Body of pancreas (tissue), 4 donors: ENCODE data around the gene SERP1. TPM values are rescaled to one million over a fixed set of nuclear protein-coding genes. Genes with fewer than 3 reads are reported as not detected.

ENCODE experiments used
- ATAC-seq: fragments of 150-250 bp; one replicate; pipeline ENCODE4 v1.9.1; 2016
- DNase-seq, 4 donors: peaks; one replicate each; pipeline ENCODE4 v3.0.0-alpha.2; 2019
- H3K27ac ChIP-seq, 4 donors: fragments of 200-600 bp; sonication (generic); 1 replicate in 3 of 4; 2 replicates in 1 of 4; pipeline versions ENCODE4 v1.5.1 to v1.6.1; 2016 to 2019; ENCODE audit warnings: mild to moderate bottlenecking in 1 of 4, mixed read lengths in 1 of 4, moderate library complexity in 1 of 4
- H3K27me3 ChIP-seq, 2 donors: fragments of 200-600 bp; sonication (generic); one replicate each; pipeline ENCODE4 v1.6.0; 2016; ENCODE audit warnings: mild to moderate bottlenecking in 1 of 2
- H3K36me3 ChIP-seq, 2 donors: fragments of 200-600 bp; sonication (generic); replicated peaks in 1 of 2; 2 replicates each; pipeline ENCODE4 v1.5.1; 2016; ENCODE audit warnings: low read depth in 2 of 2; ENCODE audit not compliant: insufficient read depth in 1 of 2
- H3K4me1 ChIP-seq: fragments of 200-600 bp; sonication (generic); one replicate; pipeline ENCODE4 v1.6.0; 2016
- H3K4me3 ChIP-seq, 2 donors: fragments of 200-600 bp; sonication (generic); 1 replicate in 1 of 2; 2 replicates in 1 of 2; pipeline ENCODE4 v1.5.1; 2016 to 2019
- H3K9me3 ChIP-seq, 3 donors: fragments of 200-600 bp; sonication (generic); 1 replicate in 2 of 3; 2 replicates in 1 of 3; pipeline ENCODE4 v1.5.1; 2016
- POLR2A ChIP-seq, 3 donors: fragments of 450-650 bp; IDR thresholded peaks; one replicate each; pipeline ENCODE4 v1.6.1; 2016; ENCODE audit warnings: antibody characterized with exemption in 3 of 3, mild to moderate bottlenecking in 2 of 3
- WGBS, 2 donors: methylation state at CpG; one replicate each; pipeline ENCODE4 v1.1.5; 2017; 5-methylcytosine and 5-hydroxymethylcytosine counted together
- intact Hi-C: fragments of 100-400 bp; cut with DNase I; formaldehyde crosslinking; loops from one replicate; pipeline ENCODE4 v1.15.1; 2023
- total RNA-seq, 2 donors: library from RNA; depleted of rRNA; stranded (reverse); fragments of >200 nt; gene quantifications; one replicate each; pipeline ENCODE4 v1.1.0, GENCODE V29; 2016
- TF ChIP-seq, protein P1 (sequence below), 7 experiments: fragments of 450-650 bp in 4 of 7; fragments of 200-600 bp in 3 of 7; sonication (generic) in 3 of 7; IDR thresholded peaks; one replicate each; pipeline ENCODE4 v1.5.1; 2016 to 2019; ENCODE audit warnings: antibody characterized with exemption in 7 of 7

Gene SERP1
- total RNA-seq, 2 donors from 2014 or later = 277 to 1,534 TPM

DNA sequence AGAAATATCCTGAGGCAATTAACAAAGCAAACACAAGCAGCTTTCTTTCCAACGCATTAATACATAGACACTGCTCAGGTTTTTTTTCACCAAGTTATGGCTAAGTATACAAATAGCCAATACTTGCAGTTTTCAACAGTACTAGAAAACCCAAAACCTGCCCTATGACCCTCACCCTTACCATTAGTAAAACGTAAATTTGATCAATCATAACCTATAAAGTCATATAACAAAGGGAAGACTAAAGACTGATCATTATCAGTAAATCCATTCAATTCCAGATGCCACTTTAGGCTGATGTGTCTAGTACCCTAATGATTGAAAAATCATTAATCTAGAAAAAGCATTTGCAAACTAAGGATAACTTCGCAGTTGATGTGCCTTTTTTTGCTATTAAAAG is 3.2 kb downstream of the SERP1 start:
- WGBS, 2 donors = 33 to 41% methylated on average over 3 of the region's 3 CpGs
- peaks cover 0 to 10% of the 10 kb centered on the region in 2 donors for H3K36me3 ChIP-seq
- ATAC-seq = no peak
- TF ChIP-seq POLR2A (IDR thresholded peaks at IDR 0.05) = no peak
- TF ChIP-seq, protein P1, sequence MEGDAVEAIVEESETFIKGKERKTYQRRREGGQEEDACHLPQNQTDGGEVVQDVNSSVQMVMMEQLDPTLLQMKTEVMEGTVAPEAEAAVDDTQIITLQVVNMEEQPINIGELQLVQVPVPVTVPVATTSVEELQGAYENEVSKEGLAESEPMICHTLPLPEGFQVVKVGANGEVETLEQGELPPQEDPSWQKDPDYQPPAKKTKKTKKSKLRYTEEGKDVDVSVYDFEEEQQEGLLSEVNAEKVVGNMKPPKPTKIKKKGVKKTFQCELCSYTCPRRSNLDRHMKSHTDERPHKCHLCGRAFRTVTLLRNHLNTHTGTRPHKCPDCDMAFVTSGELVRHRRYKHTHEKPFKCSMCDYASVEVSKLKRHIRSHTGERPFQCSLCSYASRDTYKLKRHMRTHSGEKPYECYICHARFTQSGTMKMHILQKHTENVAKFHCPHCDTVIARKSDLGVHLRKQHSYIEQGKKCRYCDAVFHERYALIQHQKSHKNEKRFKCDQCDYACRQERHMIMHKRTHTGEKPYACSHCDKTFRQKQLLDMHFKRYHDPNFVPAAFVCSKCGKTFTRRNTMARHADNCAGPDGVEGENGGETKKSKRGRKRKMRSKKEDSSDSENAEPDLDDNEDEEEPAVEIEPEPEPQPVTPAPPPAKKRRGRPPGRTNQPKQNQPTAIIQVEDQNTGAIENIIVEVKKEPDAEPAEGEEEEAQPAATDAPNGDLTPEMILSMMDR (IDR thresholded peaks at IDR 0.05) = no peak
- no peak overlapping the region for H3K4me3 ChIP-seq
- H3K4me1 ChIP-seq = peaks cover 52% of the 10 kb centered on the region
- no peak for DNase-seq
- H3K9me3 ChIP-seq = no peaks in the 10 kb centered on the region
- H3K27me3 ChIP-seq = no peaks in the 10 kb centered on the region
- peak overlapping the region in 2 of 4 donors; percentile 13 to 69 for H3K27ac ChIP-seq
- intact Hi-C loops = no loop called here

DNA sequence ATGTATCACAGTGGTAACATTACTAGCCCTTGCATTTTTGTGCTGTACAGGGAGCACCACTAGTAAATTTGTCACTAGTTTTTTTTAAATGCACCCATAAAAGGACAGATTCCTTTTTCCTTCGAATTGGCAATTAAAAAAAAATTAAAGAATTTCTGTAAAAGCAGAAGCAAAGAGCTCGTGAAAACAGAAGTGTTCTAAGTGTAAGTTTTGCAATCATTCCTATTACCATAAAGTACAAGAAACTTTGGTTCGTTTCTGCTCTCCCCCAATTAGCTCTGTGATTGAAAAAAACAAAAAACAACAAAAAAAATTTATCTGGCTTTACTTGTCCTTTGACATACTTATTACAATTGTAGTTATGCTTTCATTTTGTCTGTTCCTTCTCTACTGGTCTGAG is 5.3 kb downstream of the SERP1 start:
- DNase-seq = no peak
- H3K27me3 ChIP-seq = no peaks in the 10 kb centered on the region
- peaks cover 45% of the 10 kb centered on the region for H3K4me1 ChIP-seq
- H3K27ac ChIP-seq = peak overlapping the region in 2 of 4 donors; percentile 9 to 69
- no peak overlapping the region for H3K4me3 ChIP-seq
- no peak for ATAC-seq
- 58 to 74% methylated on average over 3 of the region's 3 CpGs for WGBS, 2 donors
- intact Hi-C loops = no loop called here
- peaks cover 0 to 10% of the 10 kb centered on the region in 2 donors for H3K36me3 ChIP-seq
- no peak for TF ChIP-seq POLR2A (IDR thresholded peaks at IDR 0.05)
- TF ChIP-seq, protein P1 (IDR thresholded peaks at IDR 0.05) = no peak
- no peaks in the 10 kb centered on the region for H3K9me3 ChIP-seq

DNA sequence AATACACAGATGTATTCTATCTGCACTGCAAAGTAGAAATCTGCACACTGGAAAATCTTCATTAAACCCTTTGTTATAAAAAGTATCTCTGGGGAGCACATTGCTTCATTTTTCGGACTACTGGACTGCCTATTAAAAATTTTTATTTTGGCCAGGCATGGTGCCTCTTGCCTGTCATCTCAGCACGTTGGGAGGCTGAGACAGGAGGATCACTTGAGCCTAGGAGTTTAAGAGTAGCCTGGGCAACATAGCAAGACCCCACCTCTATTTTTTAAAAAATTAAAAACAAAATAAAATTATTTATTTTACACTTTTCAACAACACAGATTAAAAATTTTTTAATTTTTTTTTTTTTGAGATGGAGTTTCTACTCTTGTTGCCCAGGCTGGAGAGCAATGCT is 6.0 kb downstream of the SERP1 start:
- peaks cover 0 to 10% of the 10 kb centered on the region in 2 donors for H3K36me3 ChIP-seq
- H3K4me3 ChIP-seq = no peak overlapping the region
- DNase-seq (no peak), ATAC-seq (no peak)
- peaks cover 45% of the 10 kb centered on the region for H3K4me1 ChIP-seq
- 70 to 81% methylated on average over 2 of the region's 2 CpGs for WGBS, 2 donors
- H3K27ac ChIP-seq = peak overlapping the region in 1 of 4 donors; percentile 69
- H3K9me3 ChIP-seq = no peaks in the 10 kb centered on the region
- no peak for TF ChIP-seq POLR2A (IDR thresholded peaks at IDR 0.05)
- TF ChIP-seq, protein P1 (IDR thresholded peaks at IDR 0.05) = no peak
- H3K27me3 ChIP-seq = no peaks in the 10 kb centered on the region
- intact Hi-C loops = no loop called here

DNA sequence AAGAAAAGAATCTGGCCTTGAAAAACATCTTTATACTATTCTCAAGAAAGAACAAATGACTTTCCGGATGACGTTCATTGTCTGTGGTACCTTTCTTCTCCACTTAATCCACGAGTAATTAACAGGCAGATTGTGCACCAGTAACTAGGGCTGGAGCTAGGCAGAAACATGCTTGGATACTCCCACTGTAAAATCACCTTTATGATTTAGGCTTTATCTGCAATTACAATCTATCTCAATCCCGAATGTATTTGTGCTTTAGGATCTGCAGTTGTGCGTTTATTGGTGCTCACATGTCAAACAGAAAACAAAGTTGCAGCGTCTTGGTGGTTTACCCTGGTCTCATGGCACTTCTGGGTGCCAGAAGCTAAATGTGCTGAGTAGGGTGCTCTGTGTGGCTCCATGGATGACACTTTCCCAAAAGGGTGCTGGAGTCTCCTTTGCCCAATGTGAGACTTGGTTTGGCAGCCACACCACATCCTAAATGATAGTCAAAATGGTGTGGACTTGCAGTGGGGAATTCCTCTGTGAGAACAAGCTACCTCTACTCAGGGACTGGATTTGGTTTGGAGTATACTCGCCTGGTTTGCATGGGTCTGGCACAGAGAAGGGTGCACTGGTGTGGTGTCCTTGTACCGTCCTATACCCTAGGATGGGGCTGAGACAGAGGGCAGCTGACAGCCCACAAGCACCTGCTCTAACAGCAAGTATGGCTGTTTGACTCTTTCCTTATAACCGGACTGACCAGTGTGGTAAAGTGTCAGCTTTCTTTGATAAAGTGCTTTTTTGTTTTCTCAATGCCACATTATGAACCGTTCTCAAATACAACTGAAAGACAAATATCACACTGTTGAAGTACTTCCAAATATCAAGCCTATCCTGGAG is 7.7 kb downstream of the SERP1 start:
- Histone ChIP-seq H3K36me3 (peaks cover 0 to 3% of the 10 kb centered on the region in 2 donors), H3K27ac (peak overlapping the region; percentile 48 to 69 (median 57)), H3K9me3 (no peaks in the 10 kb centered on the region), H3K4me3 (no peak overlapping the region), H3K4me1 (peaks cover 38% of the 10 kb centered on the region), H3K27me3 (no peaks in the 10 kb centered on the region)
- TF ChIP-seq, protein P1 (IDR thresholded peaks at IDR 0.05) = no peak
- peak in 2 of 3 donors; percentile 22 to 34 for TF ChIP-seq POLR2A (IDR thresholded peaks at IDR 0.05)
- peak; percentile 90 for ATAC-seq
- DNase-seq = peak; percentile 38 to 68 (median 60)
- intact Hi-C loops = no loop called here
- WGBS, 2 donors = 21 to 25% methylated on average over 10 of the region's 10 CpGs
